ENCODE results near the gene LACTBL1. TPM values are rescaled to one million over a fixed set of nuclear protein-coding genes. Genes with fewer than 3 reads are reported as not detected.

Gene LACTBL1
- total RNA-seq, 2 donors from 2014 or later = not detected

DNA sequence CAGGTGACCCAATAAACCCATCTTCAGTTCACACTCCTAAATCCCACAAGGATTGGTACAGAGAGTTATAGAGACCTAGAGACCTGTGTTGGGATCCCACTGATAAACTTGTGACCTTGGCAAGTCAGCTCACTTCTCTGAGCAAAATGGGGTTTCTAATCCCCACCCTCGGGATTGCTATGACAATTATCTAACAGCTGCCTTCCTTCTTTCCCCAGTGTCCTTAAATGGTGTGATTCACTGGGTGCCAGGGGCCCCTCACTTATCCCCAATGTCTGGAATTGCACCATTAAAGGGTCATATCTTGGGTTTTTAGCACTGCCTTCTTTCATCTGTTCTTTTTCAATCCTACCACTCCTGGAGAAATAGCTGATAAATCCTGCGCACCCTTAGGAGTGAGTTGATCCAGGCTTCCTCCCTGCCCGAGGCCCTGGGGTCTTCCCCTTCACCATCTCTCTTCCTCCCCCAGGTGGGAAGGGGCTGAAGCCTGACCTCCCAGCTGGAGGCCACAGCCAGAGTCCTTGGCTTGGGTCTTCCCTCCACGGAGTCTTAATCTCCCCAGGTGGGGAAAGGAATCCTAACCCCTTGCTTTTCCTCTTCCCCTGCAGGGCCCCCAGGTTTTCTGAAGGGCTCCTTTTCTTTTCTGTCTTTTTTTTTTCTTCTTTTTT is 39.7 kb downstream of the LACTBL1 start:
- H3K4me3 ChIP-seq = no peak overlapping the region
- DNase-seq = no peak
- H3K9me3 ChIP-seq = no peaks in the 10 kb centered on the region
- H3K36me3 ChIP-seq = no peaks in the 10 kb centered on the region
- H3K4me1 ChIP-seq = no peaks in the 10 kb centered on the region
- no peak for TF ChIP-seq CTCF (IDR thresholded peaks at IDR 0.05)
- H3K27me3 ChIP-seq = no peaks in the 10 kb centered on the region
- H3K27ac ChIP-seq = no peak overlapping the region
- intact Hi-C loops (cut with DNase I) = no loop called here
- no peak overlapping the region for H3K9ac ChIP-seq (ENCODE audit: low read depth in 2 of 2, low read length in 2 of 2)

DNA sequence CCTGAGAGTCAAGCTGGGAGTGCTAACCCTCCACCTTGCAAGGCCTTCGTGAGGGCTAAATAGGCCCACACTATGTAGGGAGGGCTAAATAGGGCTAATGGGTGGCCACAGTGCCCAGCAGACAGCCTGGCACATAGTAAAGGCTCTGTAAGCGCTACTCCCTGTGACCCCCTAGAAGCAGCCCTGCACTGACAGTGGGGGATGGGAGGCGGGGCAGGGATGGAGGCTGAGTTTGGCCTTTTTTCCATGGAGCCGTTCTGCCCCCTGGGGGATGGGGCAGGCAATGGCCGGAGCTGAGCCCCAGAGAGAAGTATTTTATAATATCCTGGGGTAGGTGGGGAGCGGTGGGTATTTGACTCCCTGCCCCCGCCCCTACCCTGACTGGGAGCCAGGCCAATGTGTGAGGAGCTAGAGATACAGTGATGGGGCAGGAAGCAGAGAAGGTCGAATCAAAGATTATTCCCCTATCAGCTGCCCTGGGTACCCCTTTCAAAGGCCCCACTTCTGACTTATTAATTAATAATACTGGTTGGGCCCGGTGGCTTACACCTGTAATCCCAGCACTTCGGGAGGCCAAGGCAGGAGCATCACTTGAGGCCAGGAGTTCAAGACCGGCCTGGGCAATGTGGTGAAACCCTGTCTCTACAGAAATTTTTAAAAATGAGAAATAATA is 42.3 kb downstream of the LACTBL1 start:
- intact Hi-C loops (cut with DNase I) = loop anchor here (2.0 kb wide), 1 partner anchor 256 kb away; no protein-coding TSS in a partner anchor
- TF ChIP-seq CTCF (IDR thresholded peaks at IDR 0.05) = peak; percentile 52
- DNase-seq = peak; percentile 52

DNA sequence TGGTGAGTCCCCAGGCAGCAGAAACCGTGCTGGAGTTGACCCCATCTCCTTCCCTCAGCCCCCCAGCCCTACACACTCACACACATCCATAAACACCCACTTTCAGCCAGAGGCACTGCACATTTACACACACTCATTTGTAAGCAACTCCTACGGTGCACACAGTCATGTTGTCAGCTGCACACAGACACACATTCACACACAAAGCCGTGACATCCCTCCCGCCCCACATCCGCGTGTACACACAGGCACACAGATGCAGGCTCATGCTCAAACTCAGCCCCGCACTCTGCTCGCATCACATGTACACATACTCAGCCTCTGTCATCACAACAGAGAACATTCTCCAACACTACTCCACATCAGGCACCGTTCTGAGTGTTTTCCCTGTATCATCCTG is 47.6 kb downstream of the LACTBL1 start:
- no peak for DNase-seq
- no peak for TF ChIP-seq CTCF (IDR thresholded peaks at IDR 0.05)
- intact Hi-C loops (cut with DNase I) = no loop called here
- Histone ChIP-seq H3K4me1 (no peaks in the 10 kb centered on the region), H3K9me3 (no peaks in the 10 kb centered on the region), H3K27me3 (no peaks in the 10 kb centered on the region), H3K4me3 (no peak overlapping the region), H3K9ac (ENCODE audit: low read depth in 2 of 2, low read length in 2 of 2) (no peak overlapping the region), H3K36me3 (no peaks in the 10 kb centered on the region), H3K27ac (no peak overlapping the region)

More for the DNA sequence above, 42.3 kb downstream of the LACTBL1 start:
- H3K27me3 ChIP-seq = no peaks in the 10 kb centered on the region
- H3K36me3 ChIP-seq = no peaks in the 10 kb centered on the region
- H3K9me3 ChIP-seq = no peaks in the 10 kb centered on the region
- no peak overlapping the region for H3K4me3 ChIP-seq
- H3K9ac ChIP-seq (ENCODE audit: low read depth in 2 of 2, low read length in 2 of 2) = no peak overlapping the region
- no peaks in the 10 kb centered on the region for H3K4me1 ChIP-seq
- H3K27ac ChIP-seq = no peak overlapping the region

DNA sequence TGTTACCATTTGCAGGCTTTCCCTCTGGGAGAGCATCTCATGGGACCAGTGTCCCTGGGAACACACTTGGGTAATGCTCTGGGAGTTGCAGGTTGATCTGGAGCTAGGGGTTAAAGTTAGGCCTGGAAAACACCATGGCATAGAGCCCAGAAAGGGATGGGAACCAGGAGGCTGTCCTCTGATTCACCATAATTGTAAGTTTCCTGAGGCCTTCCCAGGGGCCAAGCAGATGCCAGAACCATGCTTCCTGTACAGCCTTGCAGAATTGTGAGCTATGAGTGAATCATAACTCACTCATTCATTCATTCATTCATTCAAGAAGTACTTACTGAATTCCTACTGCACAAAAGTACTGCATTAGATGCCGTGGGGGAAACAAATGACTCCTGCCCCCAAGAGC is 50.0 kb downstream of the LACTBL1 start:
- H3K9me3 ChIP-seq = no peaks in the 10 kb centered on the region
- H3K27ac ChIP-seq = no peak overlapping the region
- H3K4me1 ChIP-seq = no peaks in the 10 kb centered on the region
- no peaks in the 10 kb centered on the region for H3K27me3 ChIP-seq
- H3K9ac ChIP-seq (ENCODE audit: low read depth in 2 of 2, low read length in 2 of 2) = no peak overlapping the region
- H3K4me3 ChIP-seq = no peak overlapping the region
- intact Hi-C loops (cut with DNase I) = no loop called here
- no peak for TF ChIP-seq CTCF (IDR thresholded peaks at IDR 0.05)
- DNase-seq = no peak
- no peaks in the 10 kb centered on the region for H3K36me3 ChIP-seq

DNA sequence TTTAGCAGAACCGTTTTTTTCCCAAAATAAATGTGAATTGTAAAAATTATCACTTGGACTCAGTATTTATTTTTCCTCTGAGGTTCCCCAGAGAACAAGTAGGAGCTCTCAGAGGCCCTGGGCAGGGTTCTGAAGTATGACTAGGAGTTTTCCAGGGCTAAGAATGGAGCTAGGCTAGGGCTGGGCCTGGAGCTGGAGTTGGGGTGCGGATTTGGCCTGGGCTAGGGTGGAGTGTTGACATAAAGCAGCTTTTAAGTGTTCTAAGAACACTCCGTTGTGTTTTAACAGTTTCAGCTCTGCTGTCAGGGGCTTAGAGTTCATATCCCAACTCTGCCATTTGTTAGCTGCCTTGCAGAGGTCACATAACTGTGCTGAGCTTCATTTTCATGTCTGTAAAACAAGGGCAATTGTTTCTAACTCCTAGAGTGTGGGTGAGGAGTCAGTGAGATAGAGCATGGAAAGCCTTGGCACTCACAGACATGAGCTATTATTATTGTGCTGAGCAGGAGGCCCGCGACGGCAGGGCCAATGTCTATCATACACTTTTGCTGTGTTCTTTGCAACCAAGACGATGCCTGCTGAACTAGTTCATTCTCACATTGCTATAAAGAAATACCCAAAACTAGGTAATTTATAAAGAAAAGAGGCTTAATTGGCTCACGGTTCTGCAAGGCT is 51.1 kb downstream of the LACTBL1 start:
- Histone ChIP-seq H3K36me3 (no peaks in the 10 kb centered on the region), H3K27ac (no peak overlapping the region), H3K9me3 (no peaks in the 10 kb centered on the region), H3K9ac (ENCODE audit: low read depth in 2 of 2, low read length in 2 of 2) (no peak overlapping the region), H3K4me3 (no peak overlapping the region), H3K4me1 (no peaks in the 10 kb centered on the region), H3K27me3 (no peaks in the 10 kb centered on the region)
- no peak for DNase-seq
- TF ChIP-seq CTCF (IDR thresholded peaks at IDR 0.05) = no peak
- intact Hi-C loops (cut with DNase I) = no loop called here

Measured in colonic mucosa (tissue), 4 donors.